ENCODE measurements around the gene TXNL1. TPM values are rescaled to one million over a fixed set of nuclear protein-coding genes. Genes with fewer than 3 reads are reported as not detected.

The TXNL1 gene
- total RNA-seq, 4 donors from 2014 or later: 36.0 to 72.7 (median 51.2) TPM

DNA sequence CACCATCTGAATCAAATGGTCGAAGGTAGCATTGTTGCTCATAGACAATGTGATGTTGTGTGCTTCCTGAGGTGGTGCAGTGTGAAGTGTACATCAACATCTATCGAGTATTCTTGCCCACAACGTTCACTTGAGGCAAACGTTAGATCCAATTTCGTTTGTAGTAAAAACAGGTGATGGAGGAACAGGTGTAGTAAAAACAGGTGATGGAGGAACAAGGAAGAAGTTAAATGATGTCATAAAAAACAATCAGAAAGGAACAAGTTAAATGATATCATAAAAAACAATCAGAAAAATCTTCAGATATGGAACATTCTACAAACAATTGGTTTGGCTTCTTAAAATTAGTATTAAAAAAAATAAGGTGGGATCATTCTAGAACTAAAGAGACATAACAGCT is 24.1 kb upstream of the TXNL1 start:
- TF ChIP-seq, protein P1, sequence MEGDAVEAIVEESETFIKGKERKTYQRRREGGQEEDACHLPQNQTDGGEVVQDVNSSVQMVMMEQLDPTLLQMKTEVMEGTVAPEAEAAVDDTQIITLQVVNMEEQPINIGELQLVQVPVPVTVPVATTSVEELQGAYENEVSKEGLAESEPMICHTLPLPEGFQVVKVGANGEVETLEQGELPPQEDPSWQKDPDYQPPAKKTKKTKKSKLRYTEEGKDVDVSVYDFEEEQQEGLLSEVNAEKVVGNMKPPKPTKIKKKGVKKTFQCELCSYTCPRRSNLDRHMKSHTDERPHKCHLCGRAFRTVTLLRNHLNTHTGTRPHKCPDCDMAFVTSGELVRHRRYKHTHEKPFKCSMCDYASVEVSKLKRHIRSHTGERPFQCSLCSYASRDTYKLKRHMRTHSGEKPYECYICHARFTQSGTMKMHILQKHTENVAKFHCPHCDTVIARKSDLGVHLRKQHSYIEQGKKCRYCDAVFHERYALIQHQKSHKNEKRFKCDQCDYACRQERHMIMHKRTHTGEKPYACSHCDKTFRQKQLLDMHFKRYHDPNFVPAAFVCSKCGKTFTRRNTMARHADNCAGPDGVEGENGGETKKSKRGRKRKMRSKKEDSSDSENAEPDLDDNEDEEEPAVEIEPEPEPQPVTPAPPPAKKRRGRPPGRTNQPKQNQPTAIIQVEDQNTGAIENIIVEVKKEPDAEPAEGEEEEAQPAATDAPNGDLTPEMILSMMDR (IDR thresholded peaks at IDR 0.05; ENCODE audit: low read depth): no peak

DNA sequence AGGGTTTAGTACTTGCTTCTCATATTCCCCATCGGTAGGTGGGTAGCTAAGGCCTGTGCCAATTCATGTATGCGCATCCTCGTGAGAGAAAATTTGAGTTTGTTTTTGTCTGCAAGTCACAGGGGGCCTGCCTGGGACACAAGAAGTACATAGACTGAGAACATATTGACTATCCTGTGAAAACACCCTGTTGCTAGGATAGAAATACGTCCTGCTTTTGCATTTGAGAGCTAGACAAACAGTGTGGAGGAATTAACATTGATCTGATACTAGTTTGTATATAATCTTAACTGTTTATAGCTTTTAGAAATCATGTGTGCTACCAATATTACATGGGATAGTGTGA is 23.6 kb upstream of the TXNL1 start:
- TF ChIP-seq, protein P1 (IDR thresholded peaks at IDR 0.05; ENCODE audit: low read depth): no peak

DNA sequence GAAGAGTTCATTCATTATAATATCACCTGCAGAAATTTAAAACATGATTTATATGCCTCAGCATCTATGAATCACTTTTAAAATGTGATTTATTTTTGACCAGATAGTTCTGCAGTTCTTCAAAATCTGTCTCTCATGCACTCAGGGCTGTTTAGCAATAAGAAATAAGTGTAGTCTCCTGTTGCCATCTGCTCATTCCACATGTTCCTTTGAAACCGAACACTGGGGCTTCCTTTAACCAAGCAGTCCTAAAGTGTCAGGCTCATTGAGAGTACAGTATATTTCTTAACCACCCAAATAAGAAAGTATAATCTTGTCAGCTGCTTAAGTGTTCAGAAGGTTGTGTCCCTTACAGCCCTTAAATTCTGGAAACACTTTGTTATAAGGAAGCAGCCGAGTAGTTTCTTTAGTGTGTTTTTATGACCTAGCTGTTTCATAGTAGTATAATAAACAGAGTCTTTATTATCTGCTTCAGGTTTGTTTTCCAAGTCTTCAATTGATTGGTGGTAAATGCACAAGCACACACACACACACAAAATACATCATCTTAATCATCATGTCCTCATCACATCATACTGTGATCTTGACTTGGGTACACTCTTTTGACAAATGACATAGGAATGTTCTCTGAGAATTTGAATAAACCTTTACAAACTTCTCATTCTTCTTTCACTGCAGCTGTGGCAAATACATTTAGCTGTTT is 23.1 kb upstream of the TXNL1 start:
- TF ChIP-seq, protein P1 (IDR thresholded peaks at IDR 0.05; ENCODE audit: low read depth): no peak

DNA sequence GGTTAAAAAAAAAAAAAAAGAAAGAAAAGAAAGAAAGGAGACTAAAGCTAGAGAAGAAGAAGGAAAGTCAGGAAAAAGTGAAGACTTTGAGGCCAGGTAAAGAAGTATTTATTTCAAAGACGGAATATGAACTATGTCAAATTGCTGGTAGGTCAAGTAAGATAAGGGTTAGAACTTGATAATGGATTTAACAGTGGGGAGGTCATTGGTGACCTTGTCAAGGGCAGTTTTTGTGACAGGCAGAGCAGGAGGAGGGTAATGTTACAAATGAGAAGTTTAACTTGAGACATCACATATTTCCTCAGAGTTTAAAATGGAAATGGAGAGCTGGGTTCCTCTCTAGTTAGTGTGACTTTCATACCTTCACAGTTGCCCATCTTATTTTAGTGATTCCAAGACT is 22.3 kb upstream of the TXNL1 start:
- TF ChIP-seq, protein P1 (IDR thresholded peaks at IDR 0.05; ENCODE audit: low read depth): no peak

DNA sequence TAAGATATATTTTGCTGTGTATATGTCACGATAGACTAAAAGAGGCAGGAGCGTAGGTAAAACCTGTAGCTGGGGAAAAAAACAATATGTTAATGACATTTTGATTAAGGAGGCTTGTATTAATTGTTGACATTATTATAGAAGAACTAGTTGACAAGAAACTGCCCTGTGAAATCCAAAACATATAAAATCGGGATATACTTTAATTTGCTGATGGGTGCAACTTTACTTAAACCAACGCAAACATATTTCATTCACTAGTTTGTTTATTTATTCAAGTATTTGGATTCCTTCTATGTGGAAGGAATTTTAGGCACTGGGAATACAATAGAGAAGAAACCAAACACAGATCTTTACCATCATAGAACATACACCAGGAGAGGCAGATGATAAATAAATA is 20.7 kb upstream of the TXNL1 start:
- TF ChIP-seq, protein P1 (IDR thresholded peaks at IDR 0.05; ENCODE audit: low read depth): no peak

DNA sequence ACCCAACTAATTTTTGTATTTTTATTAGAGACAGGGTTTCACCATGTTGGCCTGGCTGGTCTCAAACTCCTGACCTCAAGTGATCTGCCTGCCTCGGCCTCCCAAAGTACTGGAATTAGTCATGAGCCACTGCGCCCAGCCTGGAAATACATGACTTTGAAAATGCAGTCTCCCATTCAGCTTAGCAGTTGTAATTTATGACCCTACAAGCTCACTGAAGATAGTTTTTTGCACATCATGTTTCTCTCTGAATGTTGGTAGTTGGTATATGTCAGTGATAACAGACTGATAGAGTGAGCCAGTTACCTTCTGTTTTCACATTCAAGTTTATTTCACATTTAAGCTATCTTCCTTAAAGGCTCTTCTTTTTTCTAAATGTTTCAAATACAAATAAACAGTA is 19.9 kb upstream of the TXNL1 start:
- TF ChIP-seq, protein P1 (IDR thresholded peaks at IDR 0.05; ENCODE audit: low read depth): no peak

DNA sequence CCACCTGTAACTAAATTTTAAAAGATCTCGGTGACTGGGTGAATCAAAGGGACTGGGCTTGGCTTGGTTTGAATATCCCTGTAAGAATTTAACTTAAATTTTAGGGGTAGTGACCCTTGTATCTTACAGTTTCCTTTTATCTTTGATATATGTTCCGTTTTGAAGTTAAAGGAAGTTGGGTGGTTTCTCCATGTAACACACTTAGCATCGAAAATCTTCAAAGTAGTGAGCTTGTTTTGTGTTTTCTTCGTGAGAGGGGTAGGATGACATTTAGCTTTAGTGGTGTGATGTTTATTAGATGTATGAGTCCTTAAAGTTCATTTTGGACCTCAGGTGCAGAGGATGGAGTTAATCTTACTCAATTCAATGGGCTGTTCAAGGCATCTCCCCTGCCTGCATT is 14.4 kb upstream of the TXNL1 start:
- TF ChIP-seq, protein P1 (IDR thresholded peaks at IDR 0.05; ENCODE audit: low read depth): no peak

Data from subcutaneous adipose tissue (tissue), 4 donors.